SW 1271 (cell line): ENCODE results near the gene MANSC1.
A peak's percentile ranks its signal among the peaks of the same experiment; 100 is the strongest.
"Not testable (repeated sequence)": the region's sequence is repeated elsewhere in the genome, so short reads cannot be mapped to it uniquely, and the experiment has no call there.

ENCODE experiments used
- DNase-seq, 2 experiments: peaks; one replicate each; lab custom pipeline; 2025; lab: John Stamatoyannopoulos, UW

MANSC1 gene

DNA sequence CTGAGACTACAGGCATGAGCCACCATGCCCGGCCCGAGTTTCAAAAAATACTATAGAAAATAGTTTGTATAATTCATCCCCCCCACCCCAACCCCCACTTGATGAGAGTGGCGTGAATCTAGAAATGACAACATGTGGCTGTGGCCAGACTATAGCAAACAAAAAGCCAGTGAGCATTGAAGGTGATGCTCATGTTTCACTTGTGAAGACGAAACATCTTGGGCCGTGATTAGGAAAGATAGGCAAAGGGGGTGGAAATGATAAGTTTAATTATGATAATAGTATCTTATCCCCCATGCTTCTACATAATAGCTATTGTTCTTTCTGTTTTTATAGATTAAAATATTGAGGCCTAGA lies 15.4 kb upstream of the MANSC1 start:
- DNase-seq: no peak

DNA sequence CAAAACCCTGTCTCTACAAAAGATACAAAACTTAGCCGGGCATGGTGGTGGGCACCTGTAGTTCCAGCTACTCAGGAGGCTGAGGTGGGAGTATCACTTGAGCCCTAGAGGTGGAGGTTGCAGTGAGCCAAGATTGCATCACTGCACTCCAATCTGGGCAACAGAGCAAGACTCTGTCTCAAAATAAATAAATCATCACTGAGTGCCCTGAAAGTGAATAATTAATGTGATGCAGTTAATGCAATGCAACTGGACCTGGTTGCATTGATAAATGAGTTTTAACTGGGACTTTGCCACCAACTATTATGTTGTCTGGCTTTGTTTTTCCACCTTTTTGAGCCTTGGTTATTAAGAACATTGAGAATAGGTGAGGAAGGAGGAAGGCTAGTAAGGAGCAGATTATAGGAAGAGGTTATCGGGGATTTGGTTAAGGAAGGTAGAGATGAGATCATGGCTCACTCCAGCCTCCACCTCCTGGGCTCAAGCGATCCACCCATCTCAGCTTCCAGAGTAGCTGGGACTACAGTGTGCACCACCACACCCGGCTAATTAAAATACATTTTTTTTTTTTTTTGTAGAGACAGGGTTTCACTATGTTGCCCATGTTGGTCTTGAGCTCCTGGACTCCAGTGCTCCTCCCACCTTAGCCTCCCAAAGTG lies 14.9 kb upstream of the MANSC1 start:
- DNase-seq: no peak

DNA sequence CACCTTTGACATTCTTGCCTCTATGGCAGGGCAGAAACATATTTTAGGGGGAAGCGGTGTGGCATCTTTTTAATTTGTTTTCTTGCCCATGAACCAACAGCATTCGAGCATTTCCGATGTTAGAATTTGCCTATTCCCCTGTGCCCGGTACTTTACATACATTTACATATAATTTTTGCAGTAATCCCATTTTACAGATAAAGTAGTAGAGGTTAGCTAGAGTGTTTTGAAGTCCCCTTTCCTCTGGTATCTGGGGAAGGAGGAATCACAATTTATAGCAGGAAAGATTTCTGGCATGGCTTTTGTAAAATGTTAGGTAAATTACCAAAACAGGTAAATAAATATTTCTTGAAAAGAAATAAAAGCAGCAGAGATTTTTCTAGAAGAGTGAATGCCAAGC lies 8.5 kb upstream of the MANSC1 start:
- DNase-seq: no peak

DNA sequence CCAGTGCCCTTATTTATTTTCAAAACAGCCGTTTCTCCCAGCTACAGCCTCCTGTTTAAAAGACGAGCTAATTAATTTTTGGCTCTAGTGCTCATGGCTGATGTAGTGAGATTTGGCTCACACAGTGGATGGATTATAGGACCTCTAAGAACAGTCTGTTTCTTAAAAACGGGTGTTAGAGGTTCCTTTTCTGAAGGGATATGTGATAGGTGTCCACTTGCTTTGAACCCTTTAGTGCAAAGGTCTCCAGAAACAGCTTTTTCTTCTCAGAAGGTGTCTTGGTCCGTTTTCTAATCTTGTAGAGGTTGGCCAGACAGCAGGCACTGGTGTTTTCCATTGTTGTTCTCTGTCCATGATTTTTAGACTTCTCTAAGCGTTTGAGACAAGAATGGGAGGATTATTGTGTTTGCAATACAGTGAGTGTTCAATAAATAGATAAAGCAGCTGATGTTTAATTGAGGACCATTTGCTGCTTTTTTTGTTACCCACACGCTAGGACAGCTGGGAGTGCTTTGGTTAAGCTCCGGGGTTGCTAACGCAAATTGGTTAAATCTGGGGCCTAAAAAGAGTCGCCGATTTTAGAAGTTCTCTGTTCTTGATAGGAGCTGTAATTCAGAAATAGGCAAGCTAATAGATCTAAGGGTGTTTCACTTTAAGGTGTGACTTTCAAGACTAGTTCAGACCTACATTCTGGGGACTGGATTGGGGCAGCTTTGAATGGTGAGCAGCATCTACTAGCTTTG lies 7.8 kb upstream of the MANSC1 start:
- no peak for DNase-seq

DNA sequence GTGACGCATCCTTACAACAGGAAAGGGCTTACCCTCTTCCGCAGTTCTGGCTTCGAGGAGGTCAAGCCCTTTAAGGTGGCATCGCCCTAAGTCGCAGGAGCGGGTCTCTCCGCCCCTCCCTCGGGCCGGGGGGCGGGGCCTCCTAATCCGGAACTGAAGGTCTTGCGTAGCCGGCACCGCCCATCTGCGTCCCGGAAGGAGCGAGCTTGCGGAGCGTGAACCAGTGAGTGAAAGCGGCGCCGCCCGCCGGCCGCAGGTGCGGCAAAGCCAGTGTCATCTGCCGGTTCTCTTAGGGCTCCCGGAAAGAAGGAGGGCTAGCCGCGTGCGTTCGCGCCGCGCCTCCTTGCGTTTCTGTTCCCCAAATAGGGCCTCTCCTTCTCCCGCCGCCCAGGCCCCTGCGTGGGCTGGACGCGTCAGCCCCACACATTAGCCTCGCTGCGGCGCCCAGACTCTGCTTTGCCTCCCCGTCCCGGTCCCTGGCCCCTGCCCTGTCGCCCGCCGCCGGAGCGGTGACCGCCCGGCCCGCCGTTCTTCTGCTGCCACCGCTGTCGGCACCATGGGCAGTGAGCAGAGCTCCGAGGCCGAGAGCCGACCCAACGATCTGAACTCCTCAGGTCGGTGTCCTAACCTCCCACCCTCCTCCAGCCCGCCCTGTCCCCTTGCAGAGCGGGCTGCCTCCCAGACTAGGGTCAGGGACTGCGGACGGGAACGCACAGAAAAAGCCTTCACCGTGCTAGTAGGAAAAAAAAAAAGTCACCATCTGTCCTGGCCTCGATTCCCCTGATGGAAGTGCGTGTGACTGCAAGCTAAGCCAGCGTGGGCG lies 7.1 kb upstream of the MANSC1 start, which contains the start of gene BORCS5:
TSS of gene BORCS5 (plus strand) at position 183 of the 823 bp plus-strand sequence. CDS start at position 557, 374 bp downstream.
- DNase-seq: peak; percentile 95 to 96

DNA sequence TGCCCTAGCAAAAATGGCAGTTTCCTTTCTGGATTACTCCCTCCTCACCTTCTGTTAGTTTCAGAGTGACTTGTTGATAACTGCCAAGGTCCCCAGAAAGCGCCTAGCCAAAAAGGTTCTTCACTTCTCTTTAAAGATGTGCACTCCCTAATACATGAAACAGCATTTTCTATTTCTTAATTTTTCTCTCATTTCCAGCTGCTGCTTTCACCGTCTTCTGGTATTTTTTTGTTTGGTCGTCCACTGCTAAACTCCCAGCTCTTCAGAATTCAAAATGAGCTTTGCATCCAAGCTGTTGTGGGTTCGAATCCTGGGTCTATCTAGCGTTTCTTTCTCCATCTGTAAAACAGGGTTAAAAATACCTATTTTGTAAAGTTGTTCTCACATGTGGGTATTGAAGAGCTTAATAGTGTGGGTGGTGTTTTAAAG lies 6.4 kb upstream of the MANSC1 start:
- DNase-seq: no peak

DNA sequence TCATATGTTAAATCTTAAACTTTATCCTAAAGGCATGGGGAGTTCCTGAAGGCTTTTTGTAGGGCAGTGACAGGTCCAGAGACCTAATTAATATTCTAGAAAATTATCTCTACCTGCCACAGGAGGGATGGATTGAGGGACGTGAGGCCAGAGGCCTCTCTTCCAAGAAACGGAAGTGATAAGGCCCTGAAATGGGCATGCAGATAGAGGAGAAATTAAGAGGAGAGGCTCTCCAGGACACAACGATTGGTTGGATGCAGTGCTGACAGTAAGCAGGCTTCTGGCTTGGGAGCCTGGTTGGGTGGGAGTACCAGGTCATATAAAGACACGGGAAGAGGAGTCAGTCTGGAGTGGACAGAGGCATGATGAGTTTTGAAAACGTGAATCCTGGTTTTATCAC lies 3.8 kb upstream of the MANSC1 start:
- no peak for DNase-seq

DNA sequence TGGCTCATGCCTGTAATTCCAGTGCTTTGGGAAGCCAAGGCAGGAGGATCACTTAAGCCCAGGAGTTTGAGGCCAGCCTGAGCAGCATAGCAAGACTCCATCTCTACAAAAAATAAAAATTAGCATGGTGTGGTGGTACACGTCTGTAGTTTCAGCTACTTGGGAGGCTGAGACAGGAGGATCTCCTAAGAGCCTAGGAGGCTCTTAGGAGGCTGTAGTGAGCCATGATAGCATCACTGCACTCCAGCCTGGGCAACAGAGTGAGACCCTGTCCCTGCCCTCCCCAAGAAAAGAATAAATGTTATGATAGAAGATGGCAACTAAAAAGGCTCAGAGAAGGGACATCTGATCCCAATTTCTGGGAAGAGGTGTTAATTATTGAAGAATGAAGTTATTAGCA lies 3.2 kb upstream of the MANSC1 start:
- no peak for DNase-seq

DNA sequence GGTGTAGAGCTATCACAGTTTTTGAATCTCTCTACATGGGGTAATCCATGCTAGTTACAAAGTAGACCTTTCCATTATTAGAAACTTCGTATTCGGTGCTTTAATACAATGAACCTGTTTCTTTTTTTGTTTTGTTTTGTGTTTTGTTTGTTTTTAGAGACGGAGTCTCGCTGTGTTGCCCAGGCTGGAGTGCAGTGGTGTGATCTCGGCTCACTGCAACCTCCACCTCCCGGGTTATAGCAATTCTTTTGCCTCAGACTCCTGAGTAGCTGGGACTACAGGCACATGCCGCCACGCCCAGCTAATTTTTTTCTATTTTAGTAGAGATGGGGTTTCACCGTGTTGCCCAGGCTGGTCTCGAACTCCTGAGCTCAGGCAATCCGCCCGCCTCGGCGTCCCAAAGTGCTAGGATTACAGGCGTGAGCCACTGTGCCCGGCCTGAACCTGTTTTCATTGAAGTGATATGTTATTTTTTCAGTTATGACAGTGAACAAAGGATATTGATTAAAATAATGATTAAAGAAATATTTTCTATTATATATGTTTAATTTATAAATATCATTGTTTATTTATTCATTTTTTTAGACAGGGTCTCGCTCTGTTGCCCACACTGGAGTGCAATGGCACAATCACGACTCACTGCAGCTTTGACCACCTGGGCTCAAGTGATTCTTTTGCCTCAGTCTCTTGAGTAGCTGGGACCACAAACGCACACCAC lies 1.6 kb upstream of the MANSC1 start:
- DNase-seq: not testable (repeated sequence)

DNA sequence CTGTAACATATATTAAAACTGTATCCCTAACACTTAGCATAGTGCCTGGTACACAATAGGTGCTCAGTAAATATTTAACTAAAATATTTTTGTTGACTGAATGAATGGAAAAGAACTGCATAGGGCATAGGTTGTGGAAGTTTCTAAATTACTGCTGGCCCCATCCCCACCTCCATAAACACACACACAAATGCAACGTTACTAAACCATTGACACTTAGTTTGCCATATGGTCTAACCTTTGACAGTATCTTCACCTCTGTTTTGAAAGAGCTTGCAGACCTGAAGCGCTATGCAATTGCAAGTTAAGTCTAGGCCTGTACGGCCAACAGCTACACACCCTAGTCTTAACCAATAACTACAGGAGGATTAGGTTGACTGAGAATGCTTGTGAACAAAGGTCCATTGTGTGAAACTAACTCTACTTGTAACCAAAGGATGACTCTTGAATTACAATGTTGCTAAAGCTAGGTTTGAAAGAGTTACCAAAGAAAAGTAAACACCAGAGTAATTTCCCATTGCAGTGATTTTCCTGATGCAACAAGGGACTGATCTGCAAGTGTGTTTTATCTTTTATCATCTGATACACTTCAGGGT lies 924 bp upstream of the MANSC1 start:
- DNase-seq: no peak

DNA sequence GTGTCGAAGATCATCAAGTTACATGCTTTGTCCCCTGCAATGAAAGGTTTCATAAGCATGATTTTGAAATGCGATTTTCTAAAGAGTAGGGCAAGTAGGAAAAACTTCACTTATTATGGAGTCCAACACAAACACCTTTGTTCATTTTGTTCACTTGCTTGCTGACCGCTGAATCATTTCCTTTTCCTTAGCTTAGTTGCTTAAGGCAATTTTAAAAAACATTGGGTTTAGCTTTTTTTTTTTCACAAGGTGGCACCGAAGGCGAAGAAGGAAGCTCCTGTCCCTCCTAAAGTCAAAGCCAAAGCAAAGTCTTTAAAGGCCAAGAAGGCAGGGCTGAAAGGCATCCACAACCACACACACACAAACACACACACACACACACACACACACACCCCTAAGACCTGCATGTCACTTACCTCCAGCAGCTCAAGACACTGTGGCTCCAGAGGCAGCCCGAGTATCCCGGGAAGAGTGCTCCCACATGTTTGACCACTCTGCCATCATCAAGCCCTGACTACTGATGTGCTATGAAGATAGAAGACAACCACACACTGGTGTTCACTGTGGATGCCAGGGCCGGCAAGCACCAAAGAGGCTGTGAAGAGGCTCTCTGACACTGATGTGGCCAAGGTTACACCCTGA lies 11.4 kb downstream of the MANSC1 start:
- peak in 1 of 2 experiments; percentile 69 for DNase-seq

DNA sequence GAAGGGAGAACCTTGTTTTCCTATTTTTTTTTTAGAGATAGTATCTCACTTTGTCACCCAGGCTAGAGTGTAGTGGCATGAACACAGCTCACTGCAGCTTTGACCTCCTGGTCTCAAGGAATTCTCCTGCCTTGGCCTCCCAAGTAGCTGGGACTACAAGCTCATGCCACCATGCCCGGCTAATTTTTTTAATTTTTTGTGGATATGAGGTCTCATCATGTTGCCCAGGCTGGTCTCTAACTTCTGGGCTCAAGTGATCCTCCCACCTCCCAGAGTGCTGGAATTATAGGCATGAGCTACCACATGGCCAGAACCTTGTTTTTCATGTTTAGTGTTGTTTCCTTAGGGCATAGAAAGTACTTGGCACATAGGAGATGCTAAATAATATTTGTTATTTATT lies 13.5 kb downstream of the MANSC1 start:
- no peak for DNase-seq

DNA sequence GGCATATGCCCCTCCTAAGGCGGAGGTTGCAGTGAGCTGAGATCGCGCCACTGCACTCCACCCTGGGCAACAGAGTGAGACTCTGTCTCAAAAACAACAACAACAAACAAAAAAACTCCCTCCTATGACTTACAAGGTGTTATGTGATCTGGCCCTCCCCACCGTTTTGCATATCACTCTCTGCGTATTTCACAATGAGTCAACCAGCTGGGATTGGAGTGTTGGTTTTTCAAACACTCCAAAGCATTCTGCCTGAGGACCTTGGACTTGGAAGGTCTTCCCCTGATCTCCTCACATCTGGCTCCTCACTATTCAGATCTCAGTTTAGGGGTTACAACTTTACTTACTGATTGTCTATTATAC lies 14.0 kb downstream of the MANSC1 start:
- DNase-seq: no peak

DNA sequence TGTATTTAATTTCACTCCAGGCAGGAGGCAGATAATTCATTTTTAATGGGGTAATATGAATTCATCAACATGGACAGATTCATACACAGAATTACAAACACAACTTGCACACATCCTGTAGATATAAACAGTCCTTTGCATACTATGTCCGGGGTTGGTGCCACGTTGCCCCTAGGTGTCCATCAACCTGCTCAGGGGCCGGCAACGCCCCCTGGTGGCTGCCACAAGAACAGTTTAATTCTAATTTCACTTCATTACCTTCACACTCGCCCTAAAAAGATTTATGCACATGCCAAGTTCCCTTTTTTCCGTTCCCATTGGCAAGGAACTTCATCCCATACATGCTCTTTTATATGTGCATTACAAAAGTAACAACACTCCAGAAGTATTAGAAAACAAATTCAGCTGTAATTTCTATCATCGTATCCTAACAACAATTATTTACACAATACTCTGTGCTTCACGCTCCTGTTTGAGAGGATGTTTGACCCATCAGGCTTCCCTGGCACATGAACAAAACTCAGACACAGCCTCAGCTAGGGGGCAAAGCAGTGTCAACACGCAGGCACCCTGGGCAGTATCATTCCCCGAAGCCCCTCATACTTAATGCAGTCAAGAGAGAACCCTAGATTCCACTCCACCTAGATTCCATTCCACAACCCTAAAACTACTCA lies 15.5 kb downstream of the MANSC1 start:
- DNase-seq: peak; percentile 36 to 81

DNA sequence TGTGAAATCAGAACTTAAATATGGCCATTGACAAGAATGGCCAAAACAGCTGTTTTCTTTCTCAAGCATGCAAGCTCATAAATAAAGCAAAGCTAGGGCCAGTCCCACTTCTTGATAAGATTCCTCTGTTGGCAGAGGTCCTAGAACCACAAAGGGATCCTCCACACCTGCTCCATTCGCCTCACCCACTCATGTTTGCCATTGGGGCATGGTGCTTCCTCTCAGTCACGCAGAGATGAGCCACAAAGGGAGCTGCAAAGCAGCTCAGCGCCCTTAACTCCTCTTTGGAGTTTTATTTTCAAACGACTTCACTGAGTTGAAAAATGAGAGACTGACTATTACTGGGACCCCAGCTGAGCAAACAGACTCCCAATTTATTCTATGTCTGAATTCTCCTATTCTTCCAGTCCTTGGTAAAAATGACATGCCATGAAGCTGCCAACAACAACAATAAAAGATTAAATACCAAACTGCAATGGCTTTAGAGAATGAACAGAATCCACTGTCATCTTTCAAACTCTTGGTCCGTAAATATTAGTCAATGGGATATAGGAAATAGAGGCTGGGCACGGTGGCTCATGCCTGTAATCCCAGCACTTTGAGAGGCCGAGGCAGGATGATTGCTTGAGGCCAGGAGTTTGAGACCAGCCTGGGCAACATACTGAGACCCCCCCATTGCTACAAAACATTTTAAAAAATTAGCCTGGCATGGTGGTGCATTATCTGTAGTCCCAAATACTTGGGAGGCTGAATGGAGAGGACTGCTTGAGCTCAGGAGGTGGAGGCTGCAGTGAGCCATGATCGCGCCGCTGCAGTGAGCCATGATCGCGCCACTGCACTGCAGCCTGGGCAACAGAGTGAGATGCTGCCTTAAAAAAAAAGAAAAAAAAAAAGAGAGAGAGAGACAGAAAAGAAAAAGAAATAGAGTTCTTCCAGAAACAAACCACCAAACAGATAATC lies 16.4 kb downstream of the MANSC1 start:
- DNase-seq: no peak

DNA sequence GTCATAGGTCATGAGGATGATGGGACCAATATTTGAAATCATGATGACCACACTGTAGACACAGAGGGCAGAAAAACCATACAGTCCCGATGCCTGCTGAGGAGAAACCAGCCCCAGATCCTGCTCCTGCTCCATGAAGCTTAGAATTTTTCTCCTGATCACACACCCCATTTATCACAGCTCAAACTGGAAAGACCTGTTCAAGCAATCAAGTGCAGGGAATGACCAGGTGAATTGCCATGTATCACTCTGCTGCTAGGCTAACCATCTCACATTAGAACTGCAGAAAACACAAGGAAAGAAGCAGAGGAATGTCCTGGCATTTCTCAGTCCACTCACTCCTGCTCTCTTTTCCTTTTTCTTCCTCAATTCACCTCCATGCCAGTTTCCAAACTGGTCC lies 18.1 kb downstream of the MANSC1 start:
- DNase-seq: no peak

DNA sequence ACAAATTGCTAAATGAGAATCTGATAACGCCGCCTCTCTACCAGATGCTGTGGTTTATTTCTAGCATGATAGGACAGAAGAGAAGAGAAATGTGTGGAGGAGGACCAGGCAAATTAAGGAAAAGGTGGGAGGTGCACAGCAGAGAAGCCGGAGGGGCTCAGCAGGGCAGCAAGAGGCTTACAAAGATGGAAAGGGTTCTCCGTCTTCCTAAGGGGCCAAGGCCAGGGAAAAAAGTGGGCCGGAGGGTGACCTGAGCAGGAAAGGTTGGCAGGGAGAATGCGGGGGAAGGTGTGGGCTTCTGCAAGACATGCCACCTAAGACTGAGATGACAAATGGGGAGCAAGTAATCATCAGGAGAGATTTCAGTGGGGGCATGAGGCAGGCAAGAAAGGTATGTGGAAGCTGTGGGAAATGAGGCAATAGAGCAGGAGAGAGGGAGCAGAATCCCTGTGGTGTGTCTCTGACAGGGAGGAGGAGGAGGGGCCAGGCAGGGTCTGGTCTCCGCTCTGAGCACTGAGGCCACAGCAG lies 18.7 kb downstream of the MANSC1 start:
- no peak for DNase-seq

DNA sequence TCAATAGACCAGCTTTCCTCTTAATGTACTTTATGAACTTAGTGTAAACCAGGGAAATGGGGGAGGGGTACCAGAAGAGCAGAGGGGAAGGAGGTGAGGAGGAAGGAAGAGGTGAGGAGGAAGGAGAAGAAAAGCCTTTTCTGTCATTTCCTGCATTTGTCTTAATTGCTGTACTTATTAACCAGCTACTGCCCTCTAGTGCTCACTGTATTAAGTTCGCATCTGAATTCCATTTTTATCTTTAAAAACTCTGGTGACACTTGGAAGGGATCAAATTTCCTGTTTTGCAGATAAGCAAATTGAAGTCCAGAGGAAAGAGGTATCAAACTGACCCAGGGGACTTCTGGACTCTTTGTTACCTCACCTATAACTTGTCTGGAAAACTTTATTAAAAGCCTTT lies 22.2 kb downstream of the MANSC1 start:
- peak; percentile 9 to 80 for DNase-seq

DNA sequence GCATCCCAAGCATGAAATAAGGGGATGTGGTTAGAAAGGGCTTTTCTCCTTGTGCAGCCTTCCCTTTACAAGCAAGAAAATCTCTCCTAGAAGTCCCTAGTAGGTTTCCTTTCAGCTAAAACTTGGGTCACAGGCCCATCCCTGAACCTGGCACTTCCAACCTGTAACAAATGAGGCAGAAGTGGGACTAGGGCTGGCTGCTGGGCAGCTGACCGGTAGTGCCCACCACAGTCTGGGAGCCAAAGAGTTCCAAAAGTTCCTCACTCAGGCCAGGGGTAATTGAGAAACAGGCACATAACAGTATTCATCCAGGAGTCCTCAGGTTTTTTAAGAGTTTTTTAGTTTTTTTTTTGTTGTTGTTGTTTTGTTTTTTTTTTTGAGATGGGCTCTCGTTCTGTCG lies 23.8 kb downstream of the MANSC1 start:
- no peak for DNase-seq
